K562 (cell line): ENCODE measurements around the gene ARHGAP42. TPM values are rescaled to one million over a fixed set of nuclear protein-coding genes. Genes with fewer than 3 reads are reported as not detected.

Source experiments
- ATAC-seq: fragments of 200-7000 bp; cut with Tn5 transposase; 3 replicates; pipeline ENCODE4 v1.9.1; 2020; ENCODE audit warnings: moderate library complexity
- BruUV-seq: library from RNA; stranded (reverse); fragments of 400-500 nt; replicated peaks from 2 replicates; lab custom pipeline; 2021; lab: Mats Ljungman, UMichigan
- CTCF ChIA-PET: fragments of 300-600 bp; formaldehyde crosslinking; extraction: SDS; loops from one replicate; lab custom pipeline; 2021; ENCODE audit warnings: low intra/inter-chr PET ratio; lab: Yijun Ruan, JAX
- POLR2A ChIA-PET: fragments of 300-600, 350-650 bp; sonication (Branson Sonifier 250); formaldehyde crosslinking; extraction: SDS; loops from one replicate; lab custom pipeline; 2021; ENCODE audit warnings: antibody characterized with exemption, inconsistent platforms; lab: Yijun Ruan, JAX
- DNase-seq, 4 experiments: peaks; one replicate each; pipeline versions ENCODE4 v3.0.0 to v3.0.0-alpha.2; 2011 to 2018; ENCODE audit warnings: low spot score in 3 of 4, mixed read lengths in 3 of 4; ENCODE audit errors: extremely low read depth in 1 of 4
- FAIRE-seq: peaks from 2 replicates; lab custom pipeline; 2011; peaks lifted over from hg19 to GRCh38; lab: Jason Lieb, UNC
- H2AFZ ChIP-seq: 2 replicates; pipeline ENCODE4 v1.6.0; 2011; ENCODE audit warnings: low read depth, low read length, control low read depth, inconsistent platforms
- H3K27ac ChIP-seq: fragments of 200-600 bp; 3 replicates; pipeline ENCODE4 v1.8.0; 2011; ENCODE audit warnings: low read depth, mild to moderate bottlenecking, control low read depth, inconsistent platforms, low read length, moderate library complexity, mixed read lengths; ENCODE audit errors: extremely low read depth
- H3K27me3 ChIP-seq, 2 experiments: fragments of 300-600 bp in 1 of 2; 2 replicates in 1 of 2; 3 replicates in 1 of 2; pipeline versions ENCODE4 v1.6.0 to v1.8.0; 2011; ENCODE audit warnings: inconsistent platforms in 2 of 2, low read length in 2 of 2, mild to moderate bottlenecking in 1 of 2, mixed read lengths in 1 of 2, moderate library complexity in 1 of 2; ENCODE audit not compliant: control insufficient read depth in 2 of 2, insufficient read depth in 2 of 2
- H3K36me3 ChIP-seq: fragments of 300-600 bp; 3 replicates; pipeline ENCODE4 v1.8.0; 2011; ENCODE audit warnings: mild to moderate bottlenecking, low read length, inconsistent platforms; ENCODE audit not compliant: control insufficient read depth, insufficient read depth
- H3K4me1 ChIP-seq, 2 experiments: fragments of 200-600 bp in 1 of 2; replicated peaks in 1 of 2; 2 replicates in 1 of 2; 3 replicates in 1 of 2; pipeline versions ENCODE4 v1.5.1 to v1.8.0; 2011; ENCODE audit warnings: inconsistent platforms in 2 of 2, low read length in 2 of 2, mild to moderate bottlenecking in 1 of 2, mixed read lengths in 1 of 2, moderate library complexity in 1 of 2; ENCODE audit not compliant: control insufficient read depth in 2 of 2, insufficient read depth in 2 of 2
- H3K4me2 ChIP-seq: 2 replicates; pipeline ENCODE4 v1.6.1; 2011; ENCODE audit warnings: low read length, control low read depth, inconsistent platforms, mixed read lengths; ENCODE audit not compliant: insufficient read depth
- H3K4me3 ChIP-seq: fragments of 200-600 bp; sonication (generic), shearing (Covaris generic); 2 replicates; pipeline ENCODE4 v1.5.1; 2016; ENCODE audit warnings: control low read depth, inconsistent platforms
- H3K79me2 ChIP-seq: fragments of 200-600 bp; 3 replicates; pipeline ENCODE4 v1.8.0; 2011; ENCODE audit warnings: low read length, inconsistent platforms; ENCODE audit not compliant: control insufficient read depth, insufficient read depth
- H3K9ac ChIP-seq, 2 experiments: 2 replicates each; pipeline versions ENCODE4 v1.6.0 to v1.6.1; 2011; ENCODE audit warnings: low read depth in 2 of 2, low read length in 2 of 2, control low read depth in 1 of 2, inconsistent platforms in 1 of 2, mild to moderate bottlenecking in 1 of 2, mixed read lengths in 1 of 2; ENCODE audit not compliant: insufficient read depth in 1 of 2
- H3K9me1 ChIP-seq: one replicate; pipeline ENCODE4 v1.6.0; 2011; ENCODE audit warnings: inconsistent platforms, mild to moderate bottlenecking, low read length, moderate library complexity; ENCODE audit not compliant: control insufficient read depth, insufficient read depth
- H3K9me3 ChIP-seq: replicated peaks from 2 replicates; pipeline ENCODE4 v1.5.1; 2011; ENCODE audit warnings: low read depth, low read length, inconsistent platforms; ENCODE audit not compliant: control insufficient read depth, insufficient read depth
- H4K20me1 ChIP-seq: replicated peaks from 2 replicates; pipeline ENCODE4 v1.6.1; 2011; ENCODE audit warnings: low read length, inconsistent platforms, mixed read lengths; ENCODE audit not compliant: control insufficient read depth, insufficient read depth
- DPF2 ChIP-seq: fragments of 450-650 bp; IDR thresholded peaks from 2 replicates; pipeline ENCODE4 v1.6.1; 2016
- HOXB6 ChIP-seq: fragments of 250-450 bp; sonication (Bioruptor Pico); IDR thresholded peaks from 2 replicates; pipeline ENCODE4 v1.5.1; 2022; ENCODE audit warnings: mild to moderate bottlenecking, borderline replicate concordance
- NFE2 ChIP-seq: IDR thresholded peaks from 2 replicates; pipeline ENCODE4 v1.6.1; 2014; ENCODE audit warnings: antibody characterized with exemption, low read depth
- PHB2 ChIP-seq: fragments of 450-650 bp; IDR thresholded peaks from 2 replicates; pipeline ENCODE4 v1.6.1; 2017; ENCODE audit warnings: low read depth
- SMARCC2 ChIP-seq: fragments of 450-650 bp; IDR thresholded peaks from 2 replicates; pipeline ENCODE4 v1.6.1; 2017; ENCODE audit warnings: antibody characterized with exemption, moderate library complexity, mild to moderate bottlenecking, low read depth
- SMARCE1 ChIP-seq: fragments of 450-650 bp; IDR thresholded peaks from 2 replicates; pipeline ENCODE4 v1.7.1; 2016; ENCODE audit warnings: mild to moderate bottlenecking
- ZNF785 ChIP-seq: fragments of 250-450 bp; sonication (Bioruptor Pico); IDR thresholded peaks from 2 replicates; pipeline ENCODE4 v1.4.0; 2020; ENCODE audit warnings: mild to moderate bottlenecking
- WGBS: fragments of 100-300 bp; shearing (Covaris generic); methylation state at CpG from one replicate; pipeline ENCODE4 v1.1.6; 2016; ENCODE audit warnings: low coverage, mixed read lengths; ENCODE audit not compliant: insufficient coverage; ENCODE audit errors: missing lambda C conversion rate; 5-methylcytosine and 5-hydroxymethylcytosine counted together
- in situ Hi-C: fragments of 300-500 bp; cut with MboI; formaldehyde crosslinking; loops from 4 replicates; pipeline ENCODE4 v1.15.0; 2018; ENCODE audit warnings: inconsistent platforms, mixed read lengths
- intact Hi-C: fragments of 100-400 bp; cut with micrococcal nuclease; formaldehyde crosslinking; loops from 2 replicates; pipeline ENCODE4 v1.14.2; 2022
- polyA plus RNA-seq, 8 experiments: library from polyadenylated mRNA; depleted of rRNA in 4 of 8; stranded (reverse) in 5 of 8; unstranded in 3 of 8; fragments of >200 nt; fragmentation: Nextera tagmentation in 2 of 8; fragmentation: Illumina TruSeq in 1 of 8; extraction: Ambion mirVana in 2 of 8; extraction: Trizol in 1 of 8; gene quantifications; 2 replicates each; pipeline versions ENCODE4 v1.2.1 to v1.2.3, GENCODE V29; 2011 to 2014; ENCODE audit warnings: inconsistent platforms in 1 of 8, missing spikeins in 1 of 8
- total RNA-seq, 7 experiments: library from RNA; depleted of rRNA in 6 of 7; stranded (reverse); fragments of >200 nt in 6 of 7; fragmentation: Illumina TruSeq in 2 of 7; extraction: Trizol in 2 of 7; gene quantifications; 2 replicates each; pipeline versions ENCODE4 v1.2.1 to v1.2.3, GENCODE V29; 2011 to 2021; ENCODE audit warnings: low replicate concordance in 1 of 7
- TF ChIP-seq, protein P1 (sequence below), 2 experiments: IDR thresholded peaks in 1 of 2; conservative IDR thresholded peaks in 1 of 2; 2 replicates each; pipeline ENCODE4 v1.6.1; 2016; ENCODE audit warnings: low read depth in 2 of 2, mild to moderate bottlenecking in 1 of 2, missing compliant biosample characterization in 1 of 2, missing genetic modification characterization in 1 of 2, moderate library complexity in 1 of 2
- TF ChIP-seq, protein P2 (sequence below): sonication (generic); formaldehyde crosslinking; IDR thresholded peaks from 2 replicates; pipeline ENCODE4 v1.4.0; 2020; ENCODE audit warnings: mild to moderate bottlenecking, missing genetic modification reagents
- TF ChIP-seq, protein P3 (sequence below): IDR thresholded peaks from 2 replicates; pipeline ENCODE4 v1.6.1; 2016; ENCODE audit warnings: missing genetic modification characterization, missing compliant biosample characterization
- TF ChIP-seq, protein P4 (sequence below): fragments of 250-450 bp; sonication (Bioruptor Pico); IDR thresholded peaks from 2 replicates; pipeline ENCODE4 v1.8.0; 2021; ENCODE audit warnings: mild to moderate bottlenecking, moderate library complexity
- TF ChIP-seq, protein P5 (sequence below): IDR thresholded peaks from 2 replicates; pipeline ENCODE4 v1.6.1; 2014; ENCODE audit warnings: antibody characterized with exemption

The ARHGAP42 gene
- total and polyA plus RNA-seq, 9 of the 15 experiments (the other 6 are each of a cell fraction or from before 2014, with no cell fraction given), result 0.95 to 6.1 (median 2.4) TPM

DNA sequence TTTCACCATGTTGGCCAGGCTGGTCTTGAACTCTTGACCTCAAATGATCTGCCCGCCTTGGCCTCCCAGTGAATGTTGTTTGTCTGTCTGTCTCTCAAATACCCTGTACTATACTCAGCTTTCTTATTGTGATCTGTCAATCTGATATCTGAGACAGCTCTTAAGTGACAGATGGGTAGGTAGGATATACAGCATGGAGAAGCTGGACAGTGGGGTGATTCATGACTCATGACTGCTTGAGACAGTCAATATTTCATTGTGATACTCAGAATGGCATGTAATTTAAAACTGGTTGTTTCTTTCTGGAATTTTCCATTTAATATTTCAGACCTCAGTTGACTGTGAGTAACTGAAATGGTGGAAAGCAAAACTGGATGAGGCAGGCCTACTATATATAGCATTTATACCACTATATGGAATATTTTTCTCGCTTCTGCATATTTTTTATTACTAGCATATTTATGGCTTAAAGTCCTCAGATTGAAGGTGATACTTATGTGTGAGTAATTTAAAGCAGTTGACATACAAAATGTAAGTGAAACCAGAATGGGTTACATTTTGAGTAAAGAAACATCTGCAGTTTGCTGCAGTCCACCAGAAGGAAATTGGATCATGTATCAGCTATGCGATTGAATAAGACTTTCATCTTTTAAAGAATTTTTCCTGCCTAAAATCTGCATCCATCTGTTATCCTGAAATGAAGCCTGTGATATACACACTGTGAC, 22.3 kb downstream of the ARHGAP42 start:
- H3K27ac ChIP-seq, result peak overlapping the region; percentile 41; the same call in 1 of the 3 replicates
- H3K4me3 ChIP-seq, result no peak overlapping the region
- DNase-seq (peak in 3 of 4 experiments; percentile 22 to 63 (median 59)), ATAC-seq (peak; percentile 83), FAIRE-seq (peak; percentile 79)
- H3K36me3 ChIP-seq, result no peaks in the 10 kb centered on the region
- in situ Hi-C loops (no loop called here), intact Hi-C loops (no loop called here)
- 14% methylated on average over 3 of the region's 3 CpGs for WGBS
- BruUV-seq, result no TSS peak
- no peaks in the 10 kb centered on the region for H3K79me2 ChIP-seq
- H4K20me1 ChIP-seq, result no peaks in the 10 kb centered on the region
- H3K27me3 ChIP-seq, result no peaks in the 10 kb centered on the region
- no peaks in the 10 kb centered on the region for H3K9me3 ChIP-seq
- ChIA-PET POLR2A (no interaction called here), CTCF (no interaction called here)
- H3K4me2 ChIP-seq, result no peak overlapping the region
- peaks cover 0 to 6% of the 10 kb centered on the region in 2 experiments; a peak in 2 of 5 replicates for H3K4me1 ChIP-seq
- H2AFZ ChIP-seq, result peak overlapping the region; percentile 46; the same call in 1 of the 2 replicates
- no peak overlapping the region for H3K9ac ChIP-seq
- no peaks in the 10 kb centered on the region for H3K9me1 ChIP-seq
- TF ChIP-seq SMARCE1 (peak; percentile 31; the same call in 1 of the 2 replicates), PHB2 (no peak), ZNF785 (CRISPR knock-in tag) (no peak), DPF2 (peak; percentile 70), HOXB6 (CRISPR knock-in tag) (no peak), NFE2 (0 out of 2 replicates have a peak, but pooled peaks have one; percentile 6), SMARCC2 (0 out of 2 replicates have a peak, but pooled peaks have one; percentile 44)
- TF ChIP-seq, protein P1, sequence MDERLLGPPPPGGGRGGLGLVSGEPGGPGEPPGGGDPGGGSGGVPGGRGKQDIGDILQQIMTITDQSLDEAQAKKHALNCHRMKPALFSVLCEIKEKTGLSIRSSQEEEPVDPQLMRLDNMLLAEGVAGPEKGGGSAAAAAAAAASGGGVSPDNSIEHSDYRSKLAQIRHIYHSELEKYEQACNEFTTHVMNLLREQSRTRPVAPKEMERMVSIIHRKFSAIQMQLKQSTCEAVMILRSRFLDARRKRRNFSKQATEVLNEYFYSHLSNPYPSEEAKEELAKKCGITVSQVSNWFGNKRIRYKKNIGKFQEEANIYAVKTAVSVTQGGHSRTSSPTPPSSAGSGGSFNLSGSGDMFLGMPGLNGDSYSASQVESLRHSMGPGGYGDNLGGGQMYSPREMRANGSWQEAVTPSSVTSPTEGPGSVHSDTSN (CRISPR knock-in tag; IDR thresholded peaks at IDR 0.05; ENCODE audit: low read depth), result peak; percentile 59
- TF ChIP-seq, protein P1 (tag; conservative IDR thresholded peaks at IDR 0.05; ENCODE audit: low read depth), result peak; percentile 96
- TF ChIP-seq, protein P2, sequence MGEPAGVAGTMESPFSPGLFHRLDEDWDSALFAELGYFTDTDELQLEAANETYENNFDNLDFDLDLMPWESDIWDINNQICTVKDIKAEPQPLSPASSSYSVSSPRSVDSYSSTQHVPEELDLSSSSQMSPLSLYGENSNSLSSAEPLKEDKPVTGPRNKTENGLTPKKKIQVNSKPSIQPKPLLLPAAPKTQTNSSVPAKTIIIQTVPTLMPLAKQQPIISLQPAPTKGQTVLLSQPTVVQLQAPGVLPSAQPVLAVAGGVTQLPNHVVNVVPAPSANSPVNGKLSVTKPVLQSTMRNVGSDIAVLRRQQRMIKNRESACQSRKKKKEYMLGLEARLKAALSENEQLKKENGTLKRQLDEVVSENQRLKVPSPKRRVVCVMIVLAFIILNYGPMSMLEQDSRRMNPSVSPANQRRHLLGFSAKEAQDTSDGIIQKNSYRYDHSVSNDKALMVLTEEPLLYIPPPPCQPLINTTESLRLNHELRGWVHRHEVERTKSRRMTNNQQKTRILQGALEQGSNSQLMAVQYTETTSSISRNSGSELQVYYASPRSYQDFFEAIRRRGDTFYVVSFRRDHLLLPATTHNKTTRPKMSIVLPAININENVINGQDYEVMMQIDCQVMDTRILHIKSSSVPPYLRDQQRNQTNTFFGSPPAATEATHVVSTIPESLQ (CRISPR knock-in tag), result no peak
- TF ChIP-seq, protein P3, sequence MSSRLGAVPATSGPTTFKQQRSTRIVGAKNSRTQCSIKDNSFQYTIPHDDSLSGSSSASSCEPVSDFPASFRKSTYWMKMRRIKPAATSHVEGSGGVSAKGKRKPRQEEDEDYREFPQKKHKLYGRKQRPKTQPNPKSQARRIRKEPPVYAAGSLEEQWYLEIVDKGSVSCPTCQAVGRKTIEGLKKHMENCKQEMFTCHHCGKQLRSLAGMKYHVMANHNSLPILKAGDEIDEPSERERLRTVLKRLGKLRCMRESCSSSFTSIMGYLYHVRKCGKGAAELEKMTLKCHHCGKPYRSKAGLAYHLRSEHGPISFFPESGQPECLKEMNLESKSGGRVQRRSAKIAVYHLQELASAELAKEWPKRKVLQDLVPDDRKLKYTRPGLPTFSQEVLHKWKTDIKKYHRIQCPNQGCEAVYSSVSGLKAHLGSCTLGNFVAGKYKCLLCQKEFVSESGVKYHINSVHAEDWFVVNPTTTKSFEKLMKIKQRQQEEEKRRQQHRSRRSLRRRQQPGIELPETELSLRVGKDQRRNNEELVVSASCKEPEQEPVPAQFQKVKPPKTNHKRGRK (tag), result no peak
- TF ChIP-seq, protein P4, sequence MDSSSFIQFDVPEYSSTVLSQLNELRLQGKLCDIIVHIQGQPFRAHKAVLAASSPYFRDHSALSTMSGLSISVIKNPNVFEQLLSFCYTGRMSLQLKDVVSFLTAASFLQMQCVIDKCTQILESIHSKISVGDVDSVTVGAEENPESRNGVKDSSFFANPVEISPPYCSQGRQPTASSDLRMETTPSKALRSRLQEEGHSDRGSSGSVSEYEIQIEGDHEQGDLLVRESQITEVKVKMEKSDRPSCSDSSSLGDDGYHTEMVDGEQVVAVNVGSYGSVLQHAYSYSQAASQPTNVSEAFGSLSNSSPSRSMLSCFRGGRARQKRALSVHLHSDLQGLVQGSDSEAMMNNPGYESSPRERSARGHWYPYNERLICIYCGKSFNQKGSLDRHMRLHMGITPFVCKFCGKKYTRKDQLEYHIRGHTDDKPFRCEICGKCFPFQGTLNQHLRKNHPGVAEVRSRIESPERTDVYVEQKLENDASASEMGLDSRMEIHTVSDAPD (CRISPR knock-in tag), result no peak
- TF ChIP-seq, protein P5, sequence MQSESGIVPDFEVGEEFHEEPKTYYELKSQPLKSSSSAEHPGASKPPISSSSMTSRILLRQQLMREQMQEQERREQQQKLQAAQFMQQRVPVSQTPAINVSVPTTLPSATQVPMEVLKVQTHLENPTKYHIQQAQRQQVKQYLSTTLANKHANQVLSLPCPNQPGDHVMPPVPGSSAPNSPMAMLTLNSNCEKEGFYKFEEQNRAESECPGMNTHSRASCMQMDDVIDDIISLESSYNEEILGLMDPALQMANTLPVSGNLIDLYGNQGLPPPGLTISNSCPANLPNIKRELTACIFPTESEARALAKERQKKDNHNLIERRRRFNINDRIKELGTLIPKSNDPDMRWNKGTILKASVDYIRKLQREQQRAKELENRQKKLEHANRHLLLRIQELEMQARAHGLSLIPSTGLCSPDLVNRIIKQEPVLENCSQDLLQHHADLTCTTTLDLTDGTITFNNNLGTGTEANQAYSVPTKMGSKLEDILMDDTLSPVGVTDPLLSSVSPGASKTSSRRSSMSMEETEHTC, result 0 out of 2 replicates have a peak, but pooled peaks have one; percentile 14
